ENCODE results near the gene LRRC7. TPM values are rescaled to one million over a fixed set of nuclear protein-coding genes. Genes with fewer than 3 reads are reported as not detected.

Gene LRRC7
- total RNA-seq, 2 donors from 2014 or later = 2.8 to 3.0 TPM

GRCh38 chr1:70048336-70049094, 480.8 kb downstream of the LRRC7 start:
- H3K4me3 ChIP-seq = no peak overlapping the region
- no peaks in the 10 kb centered on the region for H3K9me3 ChIP-seq
- 68% methylated on average over 1 of the region's 1 CpG for WGBS
- no peaks in the 10 kb centered on the region for H3K27me3 ChIP-seq (replicated peaks; ENCODE audit: insufficient read depth)
- H3K27ac ChIP-seq = no peak overlapping the region
- DNase-seq (ENCODE audit: low spot score) = no peak
- no peaks in the 10 kb centered on the region for H3K36me3 ChIP-seq
- H3K4me1 ChIP-seq (replicated peaks) = no peaks in the 10 kb centered on the region
- intact Hi-C loops (cut with DNase I) = no loop called here
- TF ChIP-seq POLR2AphosphoS5 (IDR thresholded peaks at IDR 0.05) (no peak), POLR2A (IDR thresholded peaks at IDR 0.05) (no peak), CTCF (IDR thresholded peaks at IDR 0.05) (no peak)

GRCh38 chr1:70051926-70052325, 484.2 kb downstream of the LRRC7 start:
- no peaks in the 10 kb centered on the region for H3K36me3 ChIP-seq
- H3K27ac ChIP-seq = no peak overlapping the region
- no peak overlapping the region for H3K4me3 ChIP-seq
- no peaks in the 10 kb centered on the region for H3K27me3 ChIP-seq (replicated peaks; ENCODE audit: insufficient read depth)
- no peaks in the 10 kb centered on the region for H3K4me1 ChIP-seq (replicated peaks)
- no peak for DNase-seq (ENCODE audit: low spot score)
- no peaks in the 10 kb centered on the region for H3K9me3 ChIP-seq
- intact Hi-C loops (cut with DNase I) = no loop called here
- WGBS = 61% methylated on average over 1 of the region's 1 CpG
- no peak for TF ChIP-seq POLR2AphosphoS5 (IDR thresholded peaks at IDR 0.05)
- no peak for TF ChIP-seq POLR2A (IDR thresholded peaks at IDR 0.05)
- no peak for TF ChIP-seq CTCF (IDR thresholded peaks at IDR 0.05)

- Histone ChIP-seq H3K4me3 (no peak overlapping the region), H3K27me3 (replicated peaks; ENCODE audit: insufficient read depth) (no peaks in the 10 kb centered on the region), H3K4me1 (replicated peaks) (no peaks in the 10 kb centered on the region), H3K9me3 (no peaks in the 10 kb centered on the region), H3K27ac (no peak overlapping the region), H3K36me3 (no peaks in the 10 kb centered on the region)
- no peak for DNase-seq (ENCODE audit: low spot score)
- TF ChIP-seq POLR2A (IDR thresholded peaks at IDR 0.05) (no peak), CTCF (IDR thresholded peaks at IDR 0.05) (no peak)
- intact Hi-C loops (cut with DNase I) = no loop called here
Measured at GRCh38 chr1:70057500-70057899, 489.8 kb downstream of the LRRC7 start.

- Histone ChIP-seq H3K36me3 (no peaks in the 10 kb centered on the region), H3K4me1 (replicated peaks) (no peaks in the 10 kb centered on the region), H3K27me3 (replicated peaks; ENCODE audit: insufficient read depth) (no peaks in the 10 kb centered on the region), H3K27ac (no peak overlapping the region), H3K9me3 (no peaks in the 10 kb centered on the region), H3K4me3 (no peak overlapping the region)
- no peak for TF ChIP-seq POLR2A (IDR thresholded peaks at IDR 0.05)
- no peak for TF ChIP-seq CTCF (IDR thresholded peaks at IDR 0.05)
- TF ChIP-seq POLR2AphosphoS5 (IDR thresholded peaks at IDR 0.05) = no peak
- intact Hi-C loops (cut with DNase I) = no loop called here
- no peak for DNase-seq (ENCODE audit: low spot score)
Measured at GRCh38 chr1:70061231-70061630, 493.5 kb downstream of the LRRC7 start.

GRCh38 chr1:70063861-70064260, 496.1 kb downstream of the LRRC7 start:
- no peak overlapping the region for H3K4me3 ChIP-seq
- TF ChIP-seq POLR2AphosphoS5 (IDR thresholded peaks at IDR 0.05) = no peak
- no peak for TF ChIP-seq POLR2A (IDR thresholded peaks at IDR 0.05)
- no peak for TF ChIP-seq CTCF (IDR thresholded peaks at IDR 0.05)
- intact Hi-C loops (cut with DNase I) = no loop called here
- no peak for DNase-seq (ENCODE audit: low spot score)
- H3K9me3 ChIP-seq = no peaks in the 10 kb centered on the region
- no peaks in the 10 kb centered on the region for H3K27me3 ChIP-seq (replicated peaks; ENCODE audit: insufficient read depth)
- no peaks in the 10 kb centered on the region for H3K4me1 ChIP-seq (replicated peaks)
- H3K27ac ChIP-seq = no peak overlapping the region
- H3K36me3 ChIP-seq = no peaks in the 10 kb centered on the region

Data from prostate gland (tissue), 2 donors.